Trophoblast cell (in vitro differentiated cells and primary cell): ENCODE results near the gene CDC25B.

Experiments used
- DNase-seq, 2 donors: peaks; one replicate each; pipeline ENCODE4 v3.0.0-alpha.2; 2016
- H2AFZ ChIP-seq: 2 replicates; pipeline ENCODE4 v1.6.1; 2013; ENCODE audit warnings: low read length, moderate library complexity, mild to moderate bottlenecking; ENCODE audit not compliant: insufficient read depth, poor library complexity
- H2AK5ac ChIP-seq: 2 replicates; pipeline ENCODE4 v1.6.1; 2013; ENCODE audit warnings: mild to moderate bottlenecking, low read length
- H2BK120ac ChIP-seq: 2 replicates; pipeline ENCODE4 v1.6.1; 2013; ENCODE audit warnings: low read length, mild to moderate bottlenecking, moderate library complexity; ENCODE audit not compliant: insufficient read depth, poor library complexity
- H2BK12ac ChIP-seq: 2 replicates; pipeline ENCODE4 v1.6.1; 2013; ENCODE audit warnings: mild to moderate bottlenecking, low read length, moderate library complexity
- H2BK5ac ChIP-seq: 2 replicates; pipeline ENCODE4 v1.6.1; 2013; ENCODE audit warnings: low read length, low read depth, moderate library complexity, mild to moderate bottlenecking; ENCODE audit not compliant: poor library complexity
- H3K14ac ChIP-seq: 2 replicates; pipeline ENCODE4 v1.6.1; 2013; ENCODE audit warnings: mild to moderate bottlenecking, low read length
- H3K18ac ChIP-seq: 2 replicates; pipeline ENCODE4 v1.6.1; 2013; ENCODE audit warnings: mild to moderate bottlenecking, low read length
- H3K23ac ChIP-seq: 2 replicates; pipeline ENCODE4 v1.6.1; 2013; ENCODE audit warnings: low read length
- H3K27ac ChIP-seq: 2 replicates; pipeline ENCODE4 v1.5.1; 2013; ENCODE audit warnings: low read depth, mild to moderate bottlenecking, inconsistent platforms, low read length, moderate library complexity
- H3K27me3 ChIP-seq: 2 replicates; pipeline ENCODE4 v1.6.1; 2013; ENCODE audit warnings: inconsistent platforms, mild to moderate bottlenecking, low read length, moderate library complexity; ENCODE audit not compliant: insufficient read depth
- H3K36me3 ChIP-seq, 2 experiments: 1 replicate in 1 of 2; 2 replicates in 1 of 2; pipeline ENCODE4 v1.6.1; 2013; ENCODE audit warnings: low read length in 2 of 2, mild to moderate bottlenecking in 2 of 2, moderate library complexity in 1 of 2; ENCODE audit not compliant: insufficient read depth in 2 of 2, control insufficient read depth in 1 of 2
- H3K4ac ChIP-seq: 2 replicates; pipeline ENCODE4 v1.6.1; 2013; ENCODE audit warnings: low read depth, mild to moderate bottlenecking, low read length, moderate library complexity
- H3K4me1 ChIP-seq, 2 experiments: 1 replicate in 1 of 2; 2 replicates in 1 of 2; pipeline ENCODE4 v1.6.1; 2013; ENCODE audit warnings: low read length in 2 of 2, mild to moderate bottlenecking in 2 of 2, moderate library complexity in 1 of 2; ENCODE audit not compliant: insufficient read depth in 2 of 2, control insufficient read depth in 1 of 2
- H3K4me2 ChIP-seq: 2 replicates; pipeline ENCODE4 v1.6.1; 2013; ENCODE audit warnings: inconsistent platforms, mild to moderate bottlenecking, low read length, moderate library complexity
- H3K4me3 ChIP-seq: 2 replicates; pipeline ENCODE4 v1.5.1; 2013; ENCODE audit warnings: mild to moderate bottlenecking, low read depth, low read length, inconsistent platforms
- H3K79me1 ChIP-seq: one replicate; pipeline ENCODE4 v1.6.1; 2013; ENCODE audit warnings: low read length
- H3K79me2 ChIP-seq: 2 replicates; pipeline ENCODE4 v1.6.1; 2013; ENCODE audit warnings: low read length, mild to moderate bottlenecking; ENCODE audit not compliant: control insufficient read depth, insufficient read depth, poor library complexity
- H3K9ac ChIP-seq: 2 replicates; pipeline ENCODE4 v1.6.1; 2013; ENCODE audit warnings: mild to moderate bottlenecking, low read length
- H3K9me3 ChIP-seq: 2 replicates; pipeline ENCODE4 v1.6.1; 2013; ENCODE audit warnings: low read depth, mild to moderate bottlenecking, control low read depth, inconsistent platforms, low read length; ENCODE audit not compliant: insufficient read depth
- H4K12ac ChIP-seq: 2 replicates; pipeline ENCODE4 v1.6.1; 2013; ENCODE audit warnings: low read depth, mild to moderate bottlenecking, low read length, moderate library complexity
- H4K8ac ChIP-seq: 2 replicates; pipeline ENCODE4 v1.6.1; 2013; ENCODE audit warnings: low read depth, mild to moderate bottlenecking, low read length, moderate library complexity
- H4K91ac ChIP-seq: one replicate; pipeline ENCODE4 v1.6.1; 2013; ENCODE audit warnings: low read depth, mild to moderate bottlenecking, low read length, moderate library complexity
- WGBS: extraction: QIAGEN DNeasy Blood & Tissue Kit; methylation state at CpG from one replicate; pipeline ENCODE4 v1.1.7; 2013; ENCODE audit warnings: missing lambda C conversion rate; ENCODE audit not compliant: insufficient read length, insufficient coverage; ENCODE audit errors: extremely low coverage; 5-methylcytosine and 5-hydroxymethylcytosine counted together

Gene CDC25B

DNA sequence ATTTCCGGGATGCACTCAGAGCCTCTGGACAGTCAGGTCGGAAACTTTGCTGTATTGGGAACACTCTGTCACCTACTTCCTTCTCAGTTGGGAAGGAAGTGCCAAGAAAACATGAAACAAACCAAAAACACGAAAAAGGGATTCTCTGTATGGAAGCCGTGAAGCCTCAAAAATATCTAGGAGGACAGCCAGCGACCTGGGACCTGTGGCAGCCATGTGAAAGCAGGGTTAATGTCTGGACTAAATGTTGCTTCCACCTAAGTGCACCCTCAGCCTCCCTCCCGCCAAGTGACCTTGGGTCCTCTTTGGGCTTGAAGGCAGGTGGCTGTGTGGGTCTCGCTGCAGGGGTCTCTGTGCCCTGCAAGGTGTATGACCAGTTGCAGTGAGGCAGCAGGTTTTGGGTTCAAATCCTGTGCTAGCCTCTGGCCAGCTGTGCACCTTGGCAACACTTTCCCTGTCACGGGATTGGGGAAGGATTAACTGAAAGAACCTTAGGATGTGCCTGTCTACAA lies 51.4 kb downstream of the CDC25B start:
- Histone ChIP-seq H3K79me2 (peaks cover 13% of the 10 kb centered on the region), H4K8ac (peak overlapping the region; percentile 77), H3K9ac (peak overlapping the region; percentile 94), H2BK5ac (no peak overlapping the region), H3K18ac (peak overlapping the region; percentile 87), H3K14ac (peak overlapping the region; percentile 65), H2AK5ac (peak overlapping the region; percentile 11), H3K4me2 (peak overlapping the region; percentile 77), H3K27ac (no peak overlapping the region), H2BK12ac (no peak overlapping the region), H3K9me3 (no peaks in the 10 kb centered on the region), H2AFZ (no peak overlapping the region), H3K36me3 (peaks cover 0 to 2% of the 10 kb centered on the region in 2 experiments), H4K91ac (peak overlapping the region; percentile 86), H3K4ac (peak overlapping the region; percentile 92), H4K12ac (no peak overlapping the region), H3K27me3 (no peaks in the 10 kb centered on the region), H3K79me1 (peaks cover 13% of the 10 kb centered on the region), H3K23ac (no peak overlapping the region), H3K4me1 (peaks cover 8 to 21% of the 10 kb centered on the region in 2 experiments), H3K4me3 (peak overlapping the region; percentile 93), H2BK120ac (no peak overlapping the region)
- DNase-seq, result no peak
- WGBS, result no CpG with 5 or more reads among the region's 8 CpGs

DNA sequence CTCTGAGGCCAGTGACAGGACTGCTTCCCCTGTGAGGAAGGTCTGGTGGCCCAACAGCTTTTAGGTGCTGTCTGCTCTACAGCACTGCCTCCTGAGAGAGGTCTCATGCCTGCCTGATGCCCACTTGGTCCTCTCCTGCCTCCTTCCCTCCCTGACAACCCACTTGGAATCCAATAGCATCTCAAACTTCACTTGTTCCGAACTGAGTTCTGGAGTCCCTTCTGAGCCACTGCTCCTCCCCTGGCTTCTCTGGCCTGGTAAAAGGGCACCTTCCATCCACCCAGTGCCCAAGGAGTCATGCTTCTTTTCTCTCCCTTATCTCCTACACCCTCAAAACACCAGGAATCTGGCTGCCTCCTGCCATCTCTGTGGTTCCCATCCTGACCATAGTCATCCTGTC lies 52.5 kb downstream of the CDC25B start:
- peak overlapping the region; percentile 38 for H3K18ac ChIP-seq
- DNase-seq, result no peak
- no peak overlapping the region for H3K4me2 ChIP-seq
- H3K4me3 ChIP-seq, result no peak overlapping the region
- no peak overlapping the region for H2BK12ac ChIP-seq
- no peak overlapping the region for H2AK5ac ChIP-seq
- no peaks in the 10 kb centered on the region for H3K27me3 ChIP-seq
- no CpG with 5 or more reads among the region's 1 CpG for WGBS
- peak overlapping the region; percentile 42 for H3K4ac ChIP-seq
- H3K79me2 ChIP-seq, result peaks cover 13% of the 10 kb centered on the region
- no peak overlapping the region for H3K27ac ChIP-seq
- no peak overlapping the region for H2AFZ ChIP-seq
- H3K9me3 ChIP-seq, result no peaks in the 10 kb centered on the region
- no peak overlapping the region for H4K12ac ChIP-seq
- no peak overlapping the region for H3K9ac ChIP-seq
- H2BK120ac ChIP-seq, result no peak overlapping the region
- peak overlapping the region; percentile 24 for H2BK5ac ChIP-seq
- no peak overlapping the region for H4K91ac ChIP-seq
- no peak overlapping the region for H3K23ac ChIP-seq
- peaks cover 0 to 2% of the 10 kb centered on the region in 2 experiments for H3K36me3 ChIP-seq
- H3K79me1 ChIP-seq, result peaks cover 11% of the 10 kb centered on the region
- H3K4me1 ChIP-seq, result peaks cover 8 to 18% of the 10 kb centered on the region in 2 experiments
- no peak overlapping the region for H4K8ac ChIP-seq
- no peak overlapping the region for H3K14ac ChIP-seq

DNA sequence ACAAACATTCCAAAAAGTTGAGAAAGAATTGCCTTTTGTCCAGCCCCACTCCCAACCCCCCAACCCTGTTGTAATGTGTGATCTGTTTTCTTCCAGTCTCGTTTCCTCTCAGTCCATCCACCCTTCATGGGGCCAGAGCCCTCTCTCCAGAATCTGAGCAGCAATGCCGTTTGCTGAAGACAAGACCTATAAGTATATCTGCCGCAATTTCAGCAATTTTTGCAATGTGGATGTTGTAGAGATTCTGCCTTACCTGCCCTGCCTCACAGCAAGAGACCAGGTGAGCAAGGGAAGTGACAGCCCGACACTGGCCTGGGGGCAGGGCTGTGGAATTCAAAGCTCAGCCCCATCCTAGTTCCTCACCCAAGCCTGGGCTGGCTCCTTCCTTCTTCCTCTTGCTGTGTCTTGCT lies 58.4 kb downstream of the CDC25B start:
- no peak overlapping the region for H2BK12ac ChIP-seq
- H4K91ac ChIP-seq, result no peak overlapping the region
- DNase-seq, result peak; percentile 95 to 98
- no peak overlapping the region for H2BK5ac ChIP-seq
- no peaks in the 10 kb centered on the region for H3K79me1 ChIP-seq
- H3K4me3 ChIP-seq, result no peak overlapping the region
- H2BK120ac ChIP-seq, result no peak overlapping the region
- H2AFZ ChIP-seq, result no peak overlapping the region
- no peaks in the 10 kb centered on the region for H3K27me3 ChIP-seq
- no peak overlapping the region for H3K4me2 ChIP-seq
- no peak overlapping the region for H3K9ac ChIP-seq
- H3K79me2 ChIP-seq, result no peaks in the 10 kb centered on the region
- no peak overlapping the region for H3K14ac ChIP-seq
- H3K23ac ChIP-seq, result no peak overlapping the region
- H3K9me3 ChIP-seq, result no peaks in the 10 kb centered on the region
- no peak overlapping the region for H4K8ac ChIP-seq
- no peak overlapping the region for H2AK5ac ChIP-seq
- H3K4me1 ChIP-seq, result peaks cover 0 to 5% of the 10 kb centered on the region in 2 experiments
- no peak overlapping the region for H3K4ac ChIP-seq
- no peak overlapping the region for H3K18ac ChIP-seq
- peaks cover 27 to 34% of the 10 kb centered on the region in 2 experiments for H3K36me3 ChIP-seq
- H4K12ac ChIP-seq, result no peak overlapping the region
- H3K27ac ChIP-seq, result peak overlapping the region; percentile 11
- no CpG with 5 or more reads among the region's 4 CpGs for WGBS
